SK-N-SH treated with all-trans-retinoic acid at 6 μM for 48 hours (cell line): ENCODE measurements around the gene ATG10.

ENCODE experiments used
- ATAC-seq: fragments of 200-7000 bp; cut with Tn5 transposase; 3 replicates; pipeline ENCODE4 v1.9.1; 2020; ENCODE audit warnings: mild to moderate bottlenecking, moderate library complexity
- ARNTL ChIP-seq: fragments of 450-650 bp; formaldehyde crosslinking; IDR thresholded peaks from 2 replicates; pipeline ENCODE4 v1.5.0; 2020; ENCODE audit warnings: low read depth, mild to moderate bottlenecking, moderate library complexity, borderline replicate concordance
- BACH2 ChIP-seq: fragments of 250-450 bp; sonication (Bioruptor Pico); IDR thresholded peaks from 2 replicates; pipeline ENCODE4 v1.9.0; 2021; ENCODE audit warnings: mild to moderate bottlenecking, borderline replicate concordance
- CSDC2 ChIP-seq: fragments of 250-450 bp; sonication (Bioruptor Pico); IDR thresholded peaks from 2 replicates; pipeline ENCODE4 v1.5.0; 2020; ENCODE audit warnings: mild to moderate bottlenecking, moderate library complexity
- GLIS3 ChIP-seq: fragments of 250-450 bp; sonication (Bioruptor Pico); IDR thresholded peaks from 2 replicates; pipeline ENCODE4 v1.5.0; 2020; ENCODE audit warnings: mild to moderate bottlenecking, moderate library complexity
- ISL1 ChIP-seq: fragments of 250-450 bp; sonication (Bioruptor Pico); IDR thresholded peaks from 2 replicates; pipeline ENCODE4 v2.1.2; 2022; ENCODE audit warnings: mild to moderate bottlenecking, moderate library complexity
- OSR1 ChIP-seq: fragments of 250-450 bp; sonication (Bioruptor Pico); IDR thresholded peaks from 2 replicates; pipeline ENCODE4 v1.8.0; 2022; ENCODE audit warnings: moderate library complexity, mild to moderate bottlenecking, inconsistent platforms
- RARB ChIP-seq: fragments of 250-450 bp; sonication (Bioruptor Pico); IDR thresholded peaks from 2 replicates; pipeline ENCODE4 v1.8.0; 2021; ENCODE audit warnings: mild to moderate bottlenecking, moderate library complexity
- SNAI2 ChIP-seq: fragments of 250-450 bp; sonication (Bioruptor Pico); IDR thresholded peaks from 2 replicates; pipeline ENCODE4 v1.5.0; 2020; ENCODE audit warnings: mild to moderate bottlenecking, moderate library complexity
- TCF4 ChIP-seq: fragments of 250-450 bp; sonication (Bioruptor Pico); IDR thresholded peaks from 2 replicates; pipeline ENCODE4 v1.8.0; 2021; ENCODE audit warnings: mild to moderate bottlenecking, moderate library complexity, borderline replicate concordance
- TOX ChIP-seq: fragments of 250-450 bp; sonication (Bioruptor Pico); IDR thresholded peaks from 2 replicates; pipeline ENCODE4 v1.8.0; 2021; ENCODE audit warnings: mild to moderate bottlenecking, moderate library complexity, borderline replicate concordance
- ZC3H10 ChIP-seq: fragments of 250-450 bp; sonication (Bioruptor Pico); IDR thresholded peaks from 2 replicates; pipeline ENCODE4 v1.5.1; 2021; ENCODE audit warnings: mild to moderate bottlenecking, moderate library complexity
- ZFP3 ChIP-seq: fragments of 250-450 bp; sonication (Bioruptor Pico); IDR thresholded peaks from 2 replicates; pipeline ENCODE4 v1.5.0; 2020; ENCODE audit warnings: mild to moderate bottlenecking, moderate library complexity
- ZFP30 ChIP-seq: fragments of 450-650 bp; formaldehyde crosslinking; IDR thresholded peaks from 2 replicates; pipeline ENCODE4 v1.5.0; 2022; ENCODE audit warnings: mild to moderate bottlenecking, moderate library complexity
- ZNF565 ChIP-seq: fragments of 450-650 bp; formaldehyde crosslinking; conservative IDR thresholded peaks from 2 replicates; pipeline ENCODE4 v1.5.0; 2020; ENCODE audit warnings: low read depth, mild to moderate bottlenecking, moderate library complexity
- ZNF70 ChIP-seq: fragments of 450-650 bp; formaldehyde crosslinking; IDR thresholded peaks from 2 replicates; pipeline ENCODE4 v1.5.0; 2020; ENCODE audit warnings: mild to moderate bottlenecking, moderate library complexity
- ZNF8 ChIP-seq: fragments of 450-650 bp; formaldehyde crosslinking; IDR thresholded peaks from 2 replicates; pipeline ENCODE4 v1.5.0; 2020; ENCODE audit warnings: mild to moderate bottlenecking, moderate library complexity
- TF ChIP-seq, protein P1 (sequence below): fragments of 250-450 bp; sonication (Bioruptor Pico); IDR thresholded peaks from 2 replicates; pipeline ENCODE4 v1.8.0; 2021; ENCODE audit warnings: low read depth, mild to moderate bottlenecking, moderate library complexity, borderline replicate concordance
- TF ChIP-seq, protein P2 (sequence below): fragments of 250-450 bp; sonication (Bioruptor Pico); IDR thresholded peaks from 2 replicates; pipeline ENCODE4 v1.5.0; 2020; ENCODE audit warnings: mild to moderate bottlenecking, moderate library complexity
- TF ChIP-seq, protein P3 (sequence below): fragments of 250-450 bp; sonication (Bioruptor Pico); IDR thresholded peaks from 2 replicates; pipeline ENCODE4 v1.8.0; 2020; ENCODE audit warnings: mild to moderate bottlenecking, moderate library complexity, borderline replicate concordance
- TF ChIP-seq, protein P4 (sequence below): fragments of 250-450 bp; sonication (Bioruptor Pico); IDR thresholded peaks from 2 replicates; pipeline ENCODE4 v1.5.1; 2020; ENCODE audit warnings: low read depth, mild to moderate bottlenecking, moderate library complexity

The ATG10 gene

DNA sequence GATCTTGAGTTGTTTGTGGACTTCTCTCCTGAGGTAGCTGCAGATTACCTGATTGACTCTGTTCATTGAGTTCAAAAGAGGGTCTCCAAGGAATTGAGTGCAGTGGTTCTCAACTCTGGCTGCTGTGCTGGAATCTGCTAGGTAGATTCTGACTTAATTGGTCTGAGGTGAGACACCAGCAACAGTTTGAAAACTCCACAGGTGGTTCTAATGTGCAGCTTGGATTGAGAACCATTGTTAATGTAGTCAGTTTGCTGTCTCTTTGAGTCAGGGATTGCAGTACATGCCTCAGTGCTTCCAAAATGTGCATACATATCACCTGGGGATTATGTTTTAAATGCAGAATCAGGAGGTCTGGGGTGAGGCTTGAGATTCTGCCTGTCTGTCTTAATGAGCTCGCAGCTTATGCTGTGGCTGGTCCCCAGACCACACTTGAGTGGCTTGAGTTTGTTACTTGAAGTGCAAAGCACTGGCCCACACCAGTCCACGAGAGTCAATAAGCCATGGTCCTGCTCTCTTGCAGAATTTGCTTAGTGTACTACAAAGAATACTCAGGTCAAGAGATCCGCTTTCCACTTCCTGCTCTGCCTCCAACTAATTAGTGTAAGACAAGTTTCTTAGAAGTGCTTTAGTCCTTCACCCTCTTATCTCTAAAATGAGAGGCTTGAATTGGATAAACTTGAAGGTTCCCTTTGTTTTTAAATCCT, 82.3 kb downstream of the ATG10 start (continued):
- TF ChIP-seq, protein P1, sequence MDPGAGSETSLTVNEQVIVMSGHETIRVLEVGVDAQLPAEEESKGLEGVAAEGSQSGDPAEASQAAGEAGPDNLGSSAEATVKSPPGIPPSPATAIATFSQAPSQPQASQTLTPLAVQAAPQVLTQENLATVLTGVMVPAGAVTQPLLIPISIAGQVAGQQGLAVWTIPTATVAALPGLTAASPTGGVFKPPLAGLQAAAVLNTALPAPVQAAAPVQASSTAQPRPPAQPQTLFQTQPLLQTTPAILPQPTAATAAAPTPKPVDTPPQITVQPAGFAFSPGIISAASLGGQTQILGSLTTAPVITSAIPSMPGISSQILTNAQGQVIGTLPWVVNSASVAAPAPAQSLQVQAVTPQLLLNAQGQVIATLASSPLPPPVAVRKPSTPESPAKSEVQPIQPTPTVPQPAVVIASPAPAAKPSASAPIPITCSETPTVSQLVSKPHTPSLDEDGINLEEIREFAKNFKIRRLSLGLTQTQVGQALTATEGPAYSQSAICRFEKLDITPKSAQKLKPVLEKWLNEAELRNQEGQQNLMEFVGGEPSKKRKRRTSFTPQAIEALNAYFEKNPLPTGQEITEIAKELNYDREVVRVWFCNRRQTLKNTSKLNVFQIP (CRISPR knock-in tag) = no peak

DNA sequence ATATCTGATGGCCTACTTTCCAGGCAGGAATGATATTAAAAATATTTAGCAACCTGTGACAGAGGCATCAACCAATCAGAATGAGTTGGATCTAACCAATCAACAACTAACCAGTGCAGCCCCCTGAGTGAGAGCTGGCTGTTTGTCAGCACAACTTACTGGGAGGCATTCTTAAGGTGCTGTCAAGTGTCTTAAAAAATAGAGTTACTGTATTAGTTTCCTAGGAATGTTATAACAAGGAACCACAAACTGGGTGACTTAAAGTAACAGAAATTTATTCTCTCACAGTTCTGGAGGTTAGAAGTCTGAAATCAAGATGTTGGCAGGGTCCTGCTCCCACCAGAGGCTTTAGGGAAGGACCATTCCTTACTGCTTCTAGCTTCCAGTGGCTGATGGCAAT, 85.2 kb downstream of the ATG10 start:
- TF ChIP-seq ARNTL (CRISPR knock-in tag) (no peak), BACH2 (CRISPR knock-in tag) (no peak), SNAI2 (CRISPR knock-in tag) (no peak), GLIS3 (no peak), TOX (CRISPR knock-in tag) (no peak), RARB (no peak), ZNF8 (no peak), ISL1 (no peak), TCF4 (CRISPR knock-in tag) (no peak), OSR1 (no peak), ZC3H10 (CRISPR knock-in tag) (no peak), ZFP30 (CRISPR knock-in tag) (no peak), ZFP3 (CRISPR knock-in tag) (no peak), ZNF565 (CRISPR knock-in tag) (no peak), CSDC2 (no peak), ZNF70 (CRISPR knock-in tag) (no peak)
- TF ChIP-seq, protein P2, sequence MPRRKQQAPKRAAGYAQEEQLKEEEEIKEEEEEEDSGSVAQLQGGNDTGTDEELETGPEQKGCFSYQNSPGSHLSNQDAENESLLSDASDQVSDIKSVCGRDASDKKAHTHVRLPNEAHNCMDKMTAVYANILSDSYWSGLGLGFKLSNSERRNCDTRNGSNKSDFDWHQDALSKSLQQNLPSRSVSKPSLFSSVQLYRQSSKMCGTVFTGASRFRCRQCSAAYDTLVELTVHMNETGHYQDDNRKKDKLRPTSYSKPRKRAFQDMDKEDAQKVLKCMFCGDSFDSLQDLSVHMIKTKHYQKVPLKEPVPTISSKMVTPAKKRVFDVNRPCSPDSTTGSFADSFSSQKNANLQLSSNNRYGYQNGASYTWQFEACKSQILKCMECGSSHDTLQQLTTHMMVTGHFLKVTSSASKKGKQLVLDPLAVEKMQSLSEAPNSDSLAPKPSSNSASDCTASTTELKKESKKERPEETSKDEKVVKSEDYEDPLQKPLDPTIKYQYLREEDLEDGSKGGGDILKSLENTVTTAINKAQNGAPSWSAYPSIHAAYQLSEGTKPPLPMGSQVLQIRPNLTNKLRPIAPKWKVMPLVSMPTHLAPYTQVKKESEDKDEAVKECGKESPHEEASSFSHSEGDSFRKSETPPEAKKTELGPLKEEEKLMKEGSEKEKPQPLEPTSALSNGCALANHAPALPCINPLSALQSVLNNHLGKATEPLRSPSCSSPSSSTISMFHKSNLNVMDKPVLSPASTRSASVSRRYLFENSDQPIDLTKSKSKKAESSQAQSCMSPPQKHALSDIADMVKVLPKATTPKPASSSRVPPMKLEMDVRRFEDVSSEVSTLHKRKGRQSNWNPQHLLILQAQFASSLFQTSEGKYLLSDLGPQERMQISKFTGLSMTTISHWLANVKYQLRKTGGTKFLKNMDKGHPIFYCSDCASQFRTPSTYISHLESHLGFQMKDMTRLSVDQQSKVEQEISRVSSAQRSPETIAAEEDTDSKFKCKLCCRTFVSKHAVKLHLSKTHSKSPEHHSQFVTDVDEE = no peak
- TF ChIP-seq, protein P3, sequence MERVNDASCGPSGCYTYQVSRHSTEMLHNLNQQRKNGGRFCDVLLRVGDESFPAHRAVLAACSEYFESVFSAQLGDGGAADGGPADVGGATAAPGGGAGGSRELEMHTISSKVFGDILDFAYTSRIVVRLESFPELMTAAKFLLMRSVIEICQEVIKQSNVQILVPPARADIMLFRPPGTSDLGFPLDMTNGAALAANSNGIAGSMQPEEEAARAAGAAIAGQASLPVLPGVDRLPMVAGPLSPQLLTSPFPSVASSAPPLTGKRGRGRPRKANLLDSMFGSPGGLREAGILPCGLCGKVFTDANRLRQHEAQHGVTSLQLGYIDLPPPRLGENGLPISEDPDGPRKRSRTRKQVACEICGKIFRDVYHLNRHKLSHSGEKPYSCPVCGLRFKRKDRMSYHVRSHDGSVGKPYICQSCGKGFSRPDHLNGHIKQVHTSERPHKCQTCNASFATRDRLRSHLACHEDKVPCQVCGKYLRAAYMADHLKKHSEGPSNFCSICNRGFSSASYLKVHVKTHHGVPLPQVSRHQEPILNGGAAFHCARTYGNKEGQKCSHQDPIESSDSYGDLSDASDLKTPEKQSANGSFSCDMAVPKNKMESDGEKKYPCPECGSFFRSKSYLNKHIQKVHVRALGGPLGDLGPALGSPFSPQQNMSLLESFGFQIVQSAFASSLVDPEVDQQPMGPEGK (CRISPR knock-in tag) = no peak
- TF ChIP-seq, protein P1 (CRISPR knock-in tag) = no peak
- TF ChIP-seq, protein P4, sequence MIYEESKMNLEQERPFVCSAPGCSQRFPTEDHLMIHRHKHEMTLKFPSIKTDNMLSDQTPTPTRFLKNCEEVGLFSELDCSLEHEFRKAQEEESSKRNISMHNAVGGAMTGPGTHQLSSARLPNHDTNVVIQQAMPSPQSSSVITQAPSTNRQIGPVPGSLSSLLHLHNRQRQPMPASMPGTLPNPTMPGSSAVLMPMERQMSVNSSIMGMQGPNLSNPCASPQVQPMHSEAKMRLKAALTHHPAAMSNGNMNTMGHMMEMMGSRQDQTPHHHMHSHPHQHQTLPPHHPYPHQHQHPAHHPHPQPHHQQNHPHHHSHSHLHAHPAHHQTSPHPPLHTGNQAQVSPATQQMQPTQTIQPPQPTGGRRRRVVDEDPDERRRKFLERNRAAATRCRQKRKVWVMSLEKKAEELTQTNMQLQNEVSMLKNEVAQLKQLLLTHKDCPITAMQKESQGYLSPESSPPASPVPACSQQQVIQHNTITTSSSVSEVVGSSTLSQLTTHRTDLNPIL = no peak
- no peak for ATAC-seq

DNA sequence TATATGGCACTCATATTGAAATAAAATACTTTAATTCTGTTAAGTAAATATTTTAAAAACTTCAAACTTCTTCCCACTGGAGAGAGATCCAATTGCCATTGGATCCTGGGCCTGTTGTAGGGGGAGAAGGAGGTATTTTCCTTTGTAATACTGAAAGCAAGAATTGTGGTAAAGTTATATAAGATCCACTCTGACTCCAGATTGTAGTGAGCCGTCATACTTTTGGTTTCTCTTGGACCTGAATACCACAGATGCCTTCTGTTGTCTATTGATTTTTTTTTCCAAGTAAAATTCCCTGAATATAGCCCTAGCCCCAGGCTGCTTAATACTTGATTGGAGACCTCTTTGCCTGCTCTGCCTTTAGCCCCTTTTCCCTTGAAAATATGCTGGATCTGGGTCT, 86.9 kb downstream of the ATG10 start:
- no peak for ATAC-seq

More for the DNA sequence above, 86.9 kb downstream of the ATG10 start:
- TF ChIP-seq TCF4 (CRISPR knock-in tag) = no peak
- TF ChIP-seq, protein P4 = no peak
- TF ChIP-seq, protein P2 = no peak
